Measurements from ENCODE around the gene ENO4.

The ENO4 gene

DNA sequence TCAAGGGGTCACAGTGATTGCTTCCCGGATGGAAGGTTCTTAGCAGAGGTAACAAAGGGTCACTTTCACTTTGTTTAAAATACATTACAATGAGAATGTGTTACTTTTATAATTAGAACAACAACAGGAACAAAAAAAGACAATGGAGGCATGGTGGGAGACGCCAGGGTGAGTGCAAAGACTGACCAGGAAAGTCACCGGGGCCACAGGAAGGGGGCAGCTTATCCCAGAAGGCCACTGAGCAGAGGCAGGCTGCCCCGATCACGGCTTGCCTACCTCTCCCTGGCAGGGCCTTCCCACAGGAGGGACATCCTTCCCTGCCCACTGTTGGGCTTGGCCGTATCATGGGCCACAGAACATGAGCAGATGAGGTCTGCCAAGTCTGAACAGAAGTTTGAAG lies 46.8 kb upstream of the ENO4 start:
- TF ChIP-seq RAD21 (IDR thresholded peaks at IDR 0.05; ENCODE audit: low read depth) = no peak
- TF ChIP-seq EP300 (IDR thresholded peaks at IDR 0.05; ENCODE audit: borderline replicate concordance) = no peak
- TF ChIP-seq, protein P1, sequence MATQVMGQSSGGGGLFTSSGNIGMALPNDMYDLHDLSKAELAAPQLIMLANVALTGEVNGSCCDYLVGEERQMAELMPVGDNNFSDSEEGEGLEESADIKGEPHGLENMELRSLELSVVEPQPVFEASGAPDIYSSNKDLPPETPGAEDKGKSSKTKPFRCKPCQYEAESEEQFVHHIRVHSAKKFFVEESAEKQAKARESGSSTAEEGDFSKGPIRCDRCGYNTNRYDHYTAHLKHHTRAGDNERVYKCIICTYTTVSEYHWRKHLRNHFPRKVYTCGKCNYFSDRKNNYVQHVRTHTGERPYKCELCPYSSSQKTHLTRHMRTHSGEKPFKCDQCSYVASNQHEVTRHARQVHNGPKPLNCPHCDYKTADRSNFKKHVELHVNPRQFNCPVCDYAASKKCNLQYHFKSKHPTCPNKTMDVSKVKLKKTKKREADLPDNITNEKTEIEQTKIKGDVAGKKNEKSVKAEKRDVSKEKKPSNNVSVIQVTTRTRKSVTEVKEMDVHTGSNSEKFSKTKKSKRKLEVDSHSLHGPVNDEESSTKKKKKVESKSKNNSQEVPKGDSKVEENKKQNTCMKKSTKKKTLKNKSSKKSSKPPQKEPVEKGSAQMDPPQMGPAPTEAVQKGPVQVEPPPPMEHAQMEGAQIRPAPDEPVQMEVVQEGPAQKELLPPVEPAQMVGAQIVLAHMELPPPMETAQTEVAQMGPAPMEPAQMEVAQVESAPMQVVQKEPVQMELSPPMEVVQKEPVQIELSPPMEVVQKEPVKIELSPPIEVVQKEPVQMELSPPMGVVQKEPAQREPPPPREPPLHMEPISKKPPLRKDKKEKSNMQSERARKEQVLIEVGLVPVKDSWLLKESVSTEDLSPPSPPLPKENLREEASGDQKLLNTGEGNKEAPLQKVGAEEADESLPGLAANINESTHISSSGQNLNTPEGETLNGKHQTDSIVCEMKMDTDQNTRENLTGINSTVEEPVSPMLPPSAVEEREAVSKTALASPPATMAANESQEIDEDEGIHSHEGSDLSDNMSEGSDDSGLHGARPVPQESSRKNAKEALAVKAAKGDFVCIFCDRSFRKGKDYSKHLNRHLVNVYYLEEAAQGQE (IDR thresholded peaks at IDR 0.05; ENCODE audit: low read depth) = no peak
- no peak for TF ChIP-seq CEBPB (IDR thresholded peaks at IDR 0.05)
- no peak for TF ChIP-seq TAF1 (IDR thresholded peaks at IDR 0.05; ENCODE audit: low read depth)
- TF ChIP-seq EGR1 (IDR thresholded peaks at IDR 0.05) = no peak
- no peak for TF ChIP-seq NFIC (IDR thresholded peaks at IDR 0.05)

DNA sequence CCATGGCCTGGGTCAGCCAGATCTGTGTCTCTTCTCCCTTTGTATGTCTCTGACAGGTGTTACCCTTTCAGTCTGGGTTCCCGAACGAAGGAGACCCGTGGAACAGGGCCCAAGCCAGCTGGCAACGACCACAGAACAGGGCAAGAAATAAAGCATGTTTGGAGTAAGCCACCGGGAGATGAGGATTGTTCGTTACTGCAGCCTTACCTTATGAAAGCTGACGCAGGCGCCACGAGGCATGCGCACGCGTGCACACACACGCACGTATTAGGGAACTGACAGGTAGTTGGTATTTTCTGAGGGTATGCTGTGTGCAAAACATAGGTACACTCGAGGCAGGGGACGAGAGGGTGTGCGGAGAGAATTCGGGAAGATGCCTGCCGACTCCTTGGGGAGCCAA lies 46.4 kb upstream of the ENO4 start:
- TF ChIP-seq, protein P2, sequence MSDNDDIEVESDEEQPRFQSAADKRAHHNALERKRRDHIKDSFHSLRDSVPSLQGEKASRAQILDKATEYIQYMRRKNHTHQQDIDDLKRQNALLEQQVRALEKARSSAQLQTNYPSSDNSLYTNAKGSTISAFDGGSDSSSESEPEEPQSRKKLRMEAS (IDR thresholded peaks at IDR 0.05) = no peak
- TF ChIP-seq CREB1 (IDR thresholded peaks at IDR 0.05; ENCODE audit: low read depth) = no peak
- no peak for TF ChIP-seq EP300 (IDR thresholded peaks at IDR 0.05; ENCODE audit: borderline replicate concordance)
- no peak for TF ChIP-seq CEBPB (IDR thresholded peaks at IDR 0.05)
- no peak for TF ChIP-seq FOXM1 (IDR thresholded peaks at IDR 0.05; ENCODE audit: borderline replicate concordance, low read depth)
- TF ChIP-seq TEAD4 (IDR thresholded peaks at IDR 0.05) = no peak
- TF ChIP-seq TCF12 (IDR thresholded peaks at IDR 0.05; ENCODE audit: low read depth) = no peak
- TF ChIP-seq EGR1 (IDR thresholded peaks at IDR 0.05) = no peak
- TF ChIP-seq, protein P3, sequence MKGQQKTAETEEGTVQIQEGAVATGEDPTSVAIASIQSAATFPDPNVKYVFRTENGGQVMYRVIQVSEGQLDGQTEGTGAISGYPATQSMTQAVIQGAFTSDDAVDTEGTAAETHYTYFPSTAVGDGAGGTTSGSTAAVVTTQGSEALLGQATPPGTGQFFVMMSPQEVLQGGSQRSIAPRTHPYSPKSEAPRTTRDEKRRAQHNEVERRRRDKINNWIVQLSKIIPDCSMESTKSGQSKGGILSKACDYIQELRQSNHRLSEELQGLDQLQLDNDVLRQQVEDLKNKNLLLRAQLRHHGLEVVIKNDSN (IDR thresholded peaks at IDR 0.05) = no peak
- TF ChIP-seq, protein P1 (IDR thresholded peaks at IDR 0.05; ENCODE audit: low read depth) = no peak

DNA sequence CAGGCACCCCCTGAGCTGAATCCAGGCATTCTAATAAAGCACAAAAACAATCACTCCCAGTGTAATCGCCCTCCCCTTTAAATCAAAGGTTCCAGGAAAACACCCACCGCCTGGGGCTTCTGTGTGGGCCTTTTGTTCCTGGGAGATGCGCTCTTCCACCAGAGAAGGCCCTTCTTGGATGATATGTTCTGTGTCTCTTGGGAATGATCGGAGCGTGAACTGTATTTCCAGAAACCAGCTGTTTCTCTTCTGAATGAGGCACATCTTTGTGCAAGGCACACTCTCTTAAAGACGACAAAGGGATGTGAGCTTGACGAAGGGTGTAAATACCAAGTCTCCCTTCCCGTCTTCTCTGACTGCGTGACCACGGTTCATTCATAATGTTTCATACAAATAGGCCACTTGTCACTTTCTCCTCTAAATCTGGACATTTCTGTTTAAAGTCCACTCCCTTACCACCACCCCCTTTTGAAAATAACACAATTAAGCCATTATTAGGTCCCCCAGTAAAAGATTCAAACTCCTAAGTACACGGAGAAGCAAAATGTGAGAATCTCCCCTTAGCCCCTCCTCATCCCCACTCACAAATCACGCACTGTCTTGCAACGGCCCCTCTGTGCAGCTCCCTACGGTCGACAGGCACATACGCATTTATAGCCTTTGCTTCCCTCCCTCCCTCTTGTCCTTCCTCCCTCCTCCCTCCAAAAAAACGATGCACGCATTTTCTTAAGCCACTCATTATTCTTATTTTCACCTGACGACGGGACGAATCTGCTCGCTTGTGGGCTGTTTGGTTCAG lies 45.6 kb upstream of the ENO4 start:
- TF ChIP-seq TAF1 (IDR thresholded peaks at IDR 0.05; ENCODE audit: low read depth) (no peak), FOXM1 (IDR thresholded peaks at IDR 0.05; ENCODE audit: borderline replicate concordance, low read depth) (no peak), EP300 (IDR thresholded peaks at IDR 0.05; ENCODE audit: borderline replicate concordance) (no peak), CEBPB (IDR thresholded peaks at IDR 0.05) (no peak), RAD21 (IDR thresholded peaks at IDR 0.05; ENCODE audit: low read depth) (no peak), YY1 (IDR thresholded peaks at IDR 0.05; ENCODE audit: low read depth) (no peak)
- TF ChIP-seq, protein P1 (IDR thresholded peaks at IDR 0.05; ENCODE audit: low read depth) = no peak
- TF ChIP-seq, protein P3 (IDR thresholded peaks at IDR 0.05) = no peak

DNA sequence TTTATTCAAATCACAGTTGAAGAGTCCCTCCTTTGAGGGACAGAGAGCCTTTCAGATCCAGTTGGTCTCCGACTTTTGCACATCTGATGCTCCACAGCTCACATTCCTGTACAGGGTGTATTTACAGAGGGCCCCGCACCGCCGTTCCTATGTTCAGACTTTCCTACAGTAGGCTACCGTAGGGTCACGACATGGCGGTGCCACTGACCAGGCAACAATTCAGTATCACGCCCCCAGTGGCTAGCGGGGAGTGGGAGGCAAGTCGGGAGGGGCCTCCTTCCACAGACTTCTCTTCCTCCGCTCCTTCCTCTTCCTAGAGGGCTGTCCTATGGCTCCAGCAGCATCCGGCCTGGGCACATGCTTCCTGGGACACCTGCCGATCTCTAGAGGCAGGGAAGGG lies 40.6 kb upstream of the ENO4 start:
- TF ChIP-seq FOXM1 (IDR thresholded peaks at IDR 0.05; ENCODE audit: borderline replicate concordance, low read depth) = no peak
- no peak for TF ChIP-seq ZBTB7A (IDR thresholded peaks at IDR 0.05; ENCODE audit: low read depth)
- TF ChIP-seq, protein P1 (IDR thresholded peaks at IDR 0.05; ENCODE audit: low read depth) = no peak
- TF ChIP-seq, protein P3 (IDR thresholded peaks at IDR 0.05) = no peak
- no peak for TF ChIP-seq YY1 (IDR thresholded peaks at IDR 0.05; ENCODE audit: low read depth)
- no peak for TF ChIP-seq EP300 (IDR thresholded peaks at IDR 0.05; ENCODE audit: borderline replicate concordance)
- TF ChIP-seq TEAD4 (IDR thresholded peaks at IDR 0.05) = no peak
- TF ChIP-seq, protein P2 (IDR thresholded peaks at IDR 0.05) = no peak
- no peak for TF ChIP-seq CREB1 (IDR thresholded peaks at IDR 0.05; ENCODE audit: low read depth)
- TF ChIP-seq RAD21 (IDR thresholded peaks at IDR 0.05; ENCODE audit: low read depth) = no peak
- no peak for TF ChIP-seq TCF12 (IDR thresholded peaks at IDR 0.05; ENCODE audit: low read depth)
